KOPT-K1 (cell line): ENCODE data around the gene ARMH4.

ENCODE experiments used
- H3K27ac ChIP-seq: fragments of 200-600 bp; sonication (generic); 2 replicates; pipeline ENCODE4 v1.5.1; 2016; ENCODE audit warnings: antibody characterized with exemption, mild to moderate bottlenecking, low read depth, low read length; ENCODE audit not compliant: poor library complexity, severe bottlenecking
- H3K36me3 ChIP-seq: fragments of 200-600 bp; sonication (generic); 2 replicates; pipeline ENCODE4 v1.5.1; 2017; ENCODE audit warnings: antibody characterized with exemption, mild to moderate bottlenecking, low read length, moderate library complexity; ENCODE audit not compliant: insufficient read depth
- H3K9me3 ChIP-seq: fragments of 200-600 bp; sonication (generic); 2 replicates; pipeline ENCODE4 v1.5.1; 2017; ENCODE audit warnings: antibody characterized with exemption, low read length, mild to moderate bottlenecking; ENCODE audit not compliant: insufficient read depth, poor library complexity, severe bottlenecking

Gene ARMH4

DNA sequence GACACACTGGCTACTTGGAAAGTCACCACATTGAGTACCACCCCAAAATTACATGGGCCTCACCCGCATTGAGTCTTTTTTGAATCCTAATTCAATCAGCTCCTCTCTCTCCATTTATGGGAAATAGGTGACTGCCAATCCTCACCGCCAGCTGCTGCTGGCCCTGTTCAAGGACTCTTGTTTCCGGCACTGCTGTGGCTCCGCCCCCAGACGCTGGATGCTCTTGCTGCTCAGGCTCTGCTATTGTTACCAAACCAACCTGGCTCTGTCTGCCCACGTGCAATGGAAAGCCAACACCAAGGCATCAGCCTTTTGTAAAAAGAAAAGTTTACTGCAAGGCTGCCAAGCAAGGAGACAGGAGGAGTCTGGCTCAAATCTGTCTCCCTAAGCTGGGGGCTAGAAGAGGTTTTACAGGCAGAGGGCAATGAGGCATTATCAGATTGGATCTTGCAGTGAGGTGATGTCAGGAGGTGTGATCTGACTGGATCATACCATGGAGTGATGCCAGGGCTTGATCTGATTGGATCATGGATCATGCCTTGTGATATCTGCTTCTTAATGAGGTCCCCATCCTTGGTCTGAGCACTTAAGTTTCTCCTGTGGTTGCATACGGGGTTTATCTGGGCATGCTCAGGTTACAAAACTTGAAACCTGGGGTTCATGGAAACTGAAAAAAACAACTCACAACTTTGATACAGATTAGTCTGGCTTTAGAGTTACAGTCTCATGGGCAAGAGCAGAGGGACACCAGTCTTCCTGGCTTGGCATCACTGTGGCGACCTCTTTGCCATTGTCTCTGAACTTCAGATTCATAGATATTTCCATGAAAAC is 169.0 kb downstream of the ARMH4 start:
- H3K9me3 ChIP-seq = no peaks in the 10 kb centered on the region
- H3K27ac ChIP-seq = no peak overlapping the region
- H3K36me3 ChIP-seq = no peaks in the 10 kb centered on the region

DNA sequence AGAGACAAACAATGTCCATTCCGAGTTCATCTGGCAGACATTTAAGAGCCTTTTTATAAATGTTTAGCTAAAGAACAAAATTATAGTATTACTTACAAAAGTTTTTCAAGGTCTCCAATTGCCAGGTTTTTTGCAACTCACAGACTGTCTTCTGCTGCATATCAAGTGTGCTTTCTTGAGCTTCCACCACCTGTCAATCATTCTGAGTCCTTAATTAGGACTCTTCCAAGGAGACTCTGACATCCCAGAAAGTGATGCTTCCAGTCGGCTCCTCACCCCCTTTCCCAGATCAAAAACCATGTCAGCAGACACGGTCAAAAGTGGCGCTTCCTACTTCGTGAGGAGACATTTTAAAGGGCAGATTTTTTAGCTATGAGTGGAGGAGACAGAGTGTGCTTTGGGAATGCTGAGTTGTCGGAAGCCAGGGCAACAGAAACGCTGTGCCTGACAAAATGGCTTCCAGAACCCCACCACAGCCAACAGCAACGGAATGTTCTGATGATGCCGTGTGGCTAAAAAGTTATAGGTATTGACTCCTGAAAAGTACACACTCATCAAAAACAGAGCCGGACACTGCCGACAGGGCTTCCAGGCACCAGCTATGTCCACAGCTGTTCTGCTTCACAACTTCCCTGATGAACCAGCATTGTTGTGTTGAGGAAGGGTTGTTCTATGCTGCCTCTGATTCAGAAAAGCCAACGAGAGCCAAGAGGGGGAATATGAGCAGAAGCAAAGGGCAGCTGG is 170.0 kb downstream of the ARMH4 start:
- Histone ChIP-seq H3K9me3 (no peaks in the 10 kb centered on the region), H3K36me3 (no peaks in the 10 kb centered on the region), H3K27ac (no peak overlapping the region)

DNA sequence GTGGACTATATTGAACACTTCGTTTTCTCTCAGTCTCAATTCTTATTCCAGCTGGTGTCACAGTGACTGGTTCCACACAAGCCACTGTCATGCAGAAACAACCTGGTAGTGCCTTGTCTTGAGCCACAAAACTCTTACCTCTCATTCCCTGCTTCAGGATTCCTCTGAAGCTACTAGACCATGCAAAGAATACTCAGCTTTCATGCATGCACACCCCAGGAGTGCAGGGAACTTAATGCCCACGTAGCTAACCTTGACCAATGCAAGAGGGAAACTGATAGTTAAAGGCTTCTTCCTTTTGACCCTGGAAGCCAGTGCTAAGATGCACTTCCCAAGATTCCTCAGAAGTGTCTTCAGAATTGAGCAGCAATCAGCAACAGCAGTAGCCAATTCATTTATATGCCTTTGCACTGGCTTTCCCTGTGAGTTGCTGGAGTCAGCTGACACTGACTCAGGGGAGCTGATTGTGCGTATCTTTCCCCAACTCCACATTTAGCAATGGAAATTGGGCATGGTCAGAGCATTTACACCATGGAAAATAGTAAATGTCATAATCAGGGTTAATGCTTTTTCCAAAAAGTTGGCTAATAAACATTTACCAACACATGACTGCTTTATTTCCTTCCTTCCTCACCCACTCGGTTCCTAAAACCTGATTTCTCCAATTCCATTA is 172.5 kb downstream of the ARMH4 start:
- H3K36me3 ChIP-seq = no peaks in the 10 kb centered on the region
- no peak overlapping the region for H3K27ac ChIP-seq
- H3K9me3 ChIP-seq = no peaks in the 10 kb centered on the region

DNA sequence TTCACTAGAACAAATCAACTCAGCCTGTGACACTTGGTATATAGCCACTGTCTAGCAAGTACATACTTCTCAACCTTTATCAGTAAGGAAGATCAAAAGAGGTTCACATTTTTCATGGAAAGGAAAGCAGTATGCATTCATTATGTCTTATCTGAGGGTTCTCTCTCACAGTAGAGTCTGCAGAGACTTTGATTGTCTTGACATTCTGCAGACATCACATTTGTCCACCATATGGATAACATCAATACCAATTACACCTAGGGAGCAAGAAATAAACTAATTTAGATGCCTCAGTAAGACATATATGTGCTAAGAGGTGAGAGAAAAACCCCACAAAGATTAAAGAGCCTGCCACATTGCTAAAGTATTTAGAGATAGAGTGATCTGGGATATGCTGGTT is 175.3 kb downstream of the ARMH4 start:
- H3K27ac ChIP-seq = no peak overlapping the region
- H3K9me3 ChIP-seq = no peaks in the 10 kb centered on the region
- H3K36me3 ChIP-seq = no peaks in the 10 kb centered on the region

DNA sequence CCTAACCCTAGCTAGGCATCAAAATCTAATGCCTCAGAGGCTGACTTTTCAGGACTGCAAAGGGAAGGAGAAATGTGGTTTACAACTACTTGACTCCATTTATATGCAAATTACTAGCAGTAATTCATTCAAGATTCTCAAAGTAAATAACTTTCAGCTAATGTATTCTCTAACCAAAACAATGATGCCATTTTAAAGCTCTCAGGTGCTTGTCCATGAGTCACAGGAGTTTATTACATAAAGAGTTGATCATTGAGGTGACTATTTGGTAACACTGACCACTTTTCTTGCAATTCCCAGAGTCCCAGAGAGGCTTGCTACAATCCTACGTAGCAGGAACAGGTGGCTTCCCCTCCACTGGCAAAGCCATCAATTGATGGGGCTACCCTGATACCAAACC is 177.1 kb downstream of the ARMH4 start:
- H3K9me3 ChIP-seq = no peaks in the 10 kb centered on the region
- H3K36me3 ChIP-seq = no peaks in the 10 kb centered on the region
- H3K27ac ChIP-seq = no peak overlapping the region

DNA sequence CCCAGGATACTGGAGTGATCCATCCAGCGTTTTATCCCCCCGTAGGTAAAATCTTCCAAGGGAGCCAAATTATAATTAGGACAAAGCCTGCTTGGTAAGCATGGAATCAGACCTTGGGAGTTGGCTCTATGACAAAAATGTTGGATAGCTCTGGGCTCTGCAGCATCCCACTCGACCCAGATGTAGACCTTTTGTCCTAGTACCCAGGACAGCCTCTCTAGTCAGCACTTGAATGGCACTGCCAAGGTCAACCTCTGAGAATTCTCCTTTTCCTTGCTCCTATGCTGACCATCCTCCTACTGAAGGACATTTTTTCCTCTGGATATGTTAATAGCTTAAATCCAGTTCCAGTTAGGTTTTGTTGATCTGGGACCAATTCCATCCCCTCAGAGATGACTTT is 181.4 kb downstream of the ARMH4 start:
- no peaks in the 10 kb centered on the region for H3K36me3 ChIP-seq
- H3K9me3 ChIP-seq = no peaks in the 10 kb centered on the region
- H3K27ac ChIP-seq = no peak overlapping the region

DNA sequence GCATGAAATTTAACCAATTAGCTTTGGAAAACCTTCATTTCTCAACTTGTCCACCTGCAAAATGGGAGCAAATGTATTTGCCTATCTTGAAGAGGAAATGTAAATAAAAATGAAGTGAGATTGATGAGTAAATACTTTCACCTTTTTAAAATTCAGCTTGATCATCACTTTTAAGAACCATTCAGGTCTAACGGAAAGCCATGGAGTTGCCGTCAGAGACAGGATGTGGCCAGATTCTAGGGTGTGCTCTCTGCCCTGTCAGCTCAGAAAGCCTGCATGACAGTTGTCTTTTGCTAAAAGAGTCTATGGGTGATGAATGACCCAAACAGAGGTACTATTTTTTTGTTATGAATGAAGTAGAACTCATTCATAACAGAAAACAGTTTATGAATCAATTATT is 181.8 kb downstream of the ARMH4 start:
- no peaks in the 10 kb centered on the region for H3K9me3 ChIP-seq
- no peaks in the 10 kb centered on the region for H3K36me3 ChIP-seq
- no peak overlapping the region for H3K27ac ChIP-seq

DNA sequence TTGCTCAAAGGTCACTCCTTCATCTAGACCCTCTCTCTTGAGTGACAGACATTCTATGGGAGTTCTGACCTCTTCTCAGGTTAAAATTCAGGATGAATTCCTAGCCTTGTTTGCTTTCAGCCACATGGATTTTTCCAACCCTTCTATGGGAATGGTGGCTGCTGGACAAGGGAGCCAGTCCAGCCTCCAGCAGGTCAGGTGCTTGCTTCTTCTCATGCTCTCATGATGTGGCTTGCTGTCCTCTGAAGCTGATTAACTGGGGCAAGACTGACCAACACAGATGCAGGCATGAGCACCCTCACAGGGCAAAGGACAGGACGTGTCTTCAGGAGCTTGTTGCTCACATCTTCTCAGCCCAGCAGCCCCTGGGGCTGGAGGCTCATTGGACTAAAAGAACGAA is 188.9 kb downstream of the ARMH4 start:
- H3K27ac ChIP-seq = no peak overlapping the region
- H3K9me3 ChIP-seq = no peaks in the 10 kb centered on the region
- H3K36me3 ChIP-seq = no peaks in the 10 kb centered on the region

DNA sequence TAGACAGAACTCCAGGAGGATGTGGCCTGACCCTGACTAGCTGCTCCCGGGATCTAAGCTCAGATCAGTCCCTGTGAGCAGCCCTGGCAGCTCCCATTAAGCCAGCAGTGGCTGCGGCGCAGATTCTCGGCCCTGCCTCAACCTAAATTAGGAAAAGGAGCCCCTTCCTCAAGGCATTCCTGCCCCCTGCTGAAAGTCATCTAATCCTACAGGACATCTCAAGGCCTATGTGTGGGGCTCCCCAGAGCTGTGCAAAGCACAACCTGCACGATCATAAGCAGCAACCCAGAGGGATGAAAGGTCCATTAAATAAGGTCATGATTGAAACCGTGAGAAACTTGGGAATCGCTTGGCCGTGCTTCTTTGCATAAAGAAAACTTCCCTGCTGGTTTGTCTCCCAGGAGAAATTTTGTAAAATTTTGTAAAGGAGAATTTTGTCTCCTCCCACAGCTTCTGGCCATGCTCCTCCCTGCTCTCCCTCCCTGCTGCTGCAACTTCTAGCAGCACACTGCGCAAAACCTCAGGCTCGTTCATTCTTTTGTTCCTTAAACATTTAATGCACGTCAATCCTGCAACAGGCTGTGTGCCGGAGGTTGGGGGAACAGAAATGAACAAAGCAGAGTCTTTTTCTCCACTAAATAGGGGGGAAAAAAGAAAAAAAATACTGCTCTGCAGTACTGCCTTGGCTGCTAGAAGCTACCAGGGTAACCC is 189.5 kb downstream of the ARMH4 start:
- Histone ChIP-seq H3K27ac (no peak overlapping the region), H3K9me3 (no peaks in the 10 kb centered on the region), H3K36me3 (no peaks in the 10 kb centered on the region)

DNA sequence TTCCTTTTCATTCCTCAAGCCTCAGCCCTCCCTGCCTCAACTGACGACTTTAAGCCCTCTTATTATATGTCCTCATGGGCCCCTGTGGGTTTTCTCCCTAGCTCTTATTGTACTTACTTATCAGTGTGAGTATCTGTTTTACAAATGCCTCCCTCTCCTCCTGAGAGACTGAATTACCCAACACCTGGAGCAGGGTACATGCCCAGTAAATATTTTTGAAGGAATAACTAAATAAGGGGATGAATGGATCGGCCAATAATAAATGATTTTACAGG is 190.3 kb downstream of the ARMH4 start:
- H3K9me3 ChIP-seq = no peaks in the 10 kb centered on the region
- no peaks in the 10 kb centered on the region for H3K36me3 ChIP-seq
- H3K27ac ChIP-seq = no peak overlapping the region

DNA sequence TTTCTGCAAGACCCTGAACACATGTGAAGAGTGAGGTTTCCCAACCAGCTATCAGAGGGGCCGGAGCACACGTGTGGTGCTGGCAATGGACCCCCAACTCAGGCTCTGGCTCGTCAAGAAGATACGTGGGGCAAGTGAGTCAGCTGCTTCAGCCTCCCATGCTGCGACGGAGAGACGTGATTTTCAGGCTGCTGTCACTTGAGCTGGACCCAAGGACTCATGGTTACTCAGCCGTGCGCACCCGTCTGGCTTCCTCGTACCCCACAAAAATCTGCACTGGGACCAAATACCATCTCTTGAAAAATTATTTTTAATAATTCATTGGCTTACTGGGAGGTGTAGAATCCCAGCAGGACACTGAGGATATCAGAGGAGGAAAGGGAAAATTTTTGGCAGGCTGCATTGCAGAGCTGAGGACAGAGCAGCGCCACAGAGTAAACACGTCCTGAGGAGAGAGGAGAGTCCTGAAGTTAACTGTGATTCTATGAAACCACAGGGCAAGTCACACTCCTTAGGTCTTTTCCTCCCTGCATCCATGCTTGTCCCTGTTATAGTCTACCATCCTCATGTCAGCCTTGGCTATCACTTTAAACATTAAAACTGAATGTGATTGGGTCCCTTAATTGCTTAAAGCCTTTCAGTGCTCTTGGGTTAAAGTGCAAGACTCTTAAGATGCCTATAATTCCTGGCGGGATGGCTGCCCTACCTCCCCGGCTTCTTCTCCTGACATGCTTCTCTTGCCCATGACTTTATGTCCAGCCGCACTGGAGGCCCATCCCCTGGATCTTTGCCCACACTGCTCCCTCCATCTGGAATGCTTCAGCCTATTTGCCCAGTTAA is 190.8 kb downstream of the ARMH4 start:
- Histone ChIP-seq H3K27ac (no peak overlapping the region), H3K36me3 (no peaks in the 10 kb centered on the region), H3K9me3 (no peaks in the 10 kb centered on the region)

DNA sequence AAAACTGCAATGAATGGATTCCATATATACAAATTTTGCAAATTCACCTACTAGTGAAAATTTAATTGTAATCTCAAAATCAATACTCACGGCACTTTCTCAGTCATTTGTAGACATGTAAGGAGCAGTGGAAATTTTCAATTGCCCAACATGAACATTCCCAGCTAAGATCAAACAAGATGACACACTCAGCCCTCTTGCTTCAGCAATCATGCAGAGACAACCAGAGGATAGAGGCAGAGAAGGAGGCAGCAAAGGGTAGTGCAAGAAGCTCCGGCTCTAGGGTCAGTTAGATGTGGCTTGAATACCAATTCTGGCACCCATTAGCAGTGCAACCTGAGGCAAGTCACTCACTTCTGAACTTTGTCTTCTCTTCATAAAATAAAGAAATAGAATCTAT is 194.6 kb downstream of the ARMH4 start:
- no peaks in the 10 kb centered on the region for H3K9me3 ChIP-seq
- H3K27ac ChIP-seq = no peak overlapping the region
- no peaks in the 10 kb centered on the region for H3K36me3 ChIP-seq
